HEK293T (cell line): Measurements from ENCODE around the gene IQSEC2.

Experiments used
- BHLHE40 ChIP-seq: fragments of 450-650 bp; IDR thresholded peaks from 2 replicates; pipeline ENCODE4 v1.6.1; 2016; ENCODE audit warnings: mild to moderate bottlenecking, moderate library complexity, borderline replicate concordance
- FOXM1 ChIP-seq: fragments of 450-650 bp; IDR thresholded peaks from 2 replicates; pipeline ENCODE4 v1.6.1; 2017; ENCODE audit warnings: mild to moderate bottlenecking, borderline replicate concordance
- L3MBTL2 ChIP-seq: fragments of 450-650 bp; conservative IDR thresholded peaks from 2 replicates; pipeline ENCODE4 v1.6.1; 2016; ENCODE audit warnings: mild to moderate bottlenecking
- LEF1 ChIP-seq: fragments of 450-650 bp; IDR thresholded peaks from 2 replicates; pipeline ENCODE4 v1.6.1; 2017; ENCODE audit warnings: mild to moderate bottlenecking, borderline replicate concordance
- PKNOX1 ChIP-seq: fragments of 450-650 bp; IDR thresholded peaks from 2 replicates; pipeline ENCODE4 v1.6.1; 2016
- SP1 ChIP-seq: fragments of 450-650 bp; IDR thresholded peaks from 2 replicates; pipeline ENCODE4 v1.6.1; 2017

- TF ChIP-seq PKNOX1 (no peak), BHLHE40 (no peak), LEF1 (no peak), FOXM1 (no peak), SP1 (no peak), L3MBTL2 (no peak)
Observed at GRCh38 chrX:53249408-53250042, 31.9 kb downstream of the IQSEC2 start.
